Upper lobe of left lung (tissue), 4 donors: ENCODE data around the gene OCEL1.

Experiments
- POLR2A ChIP-seq, 4 donors: fragments of 450-650 bp; IDR thresholded peaks; one replicate each; pipeline ENCODE4 v1.5.1; 2016 to 2017; ENCODE audit warnings: antibody characterized with exemption in 4 of 4, mild to moderate bottlenecking in 2 of 4
- POLR2AphosphoS5 ChIP-seq, 2 donors: sonication (generic); formaldehyde crosslinking; IDR thresholded peaks; one replicate each; pipeline ENCODE4 v1.5.1; 2017; ENCODE audit warnings: antibody characterized with exemption in 2 of 2
- TF ChIP-seq, protein P1 (sequence below), 6 experiments: fragments of 450-650 bp in 4 of 6; fragments of 200-600 bp in 2 of 6; sonication (generic) in 2 of 6; IDR thresholded peaks; one replicate each; pipeline ENCODE4 v1.5.1; 2016 to 2019; ENCODE audit warnings: antibody characterized with exemption in 6 of 6

DNA sequence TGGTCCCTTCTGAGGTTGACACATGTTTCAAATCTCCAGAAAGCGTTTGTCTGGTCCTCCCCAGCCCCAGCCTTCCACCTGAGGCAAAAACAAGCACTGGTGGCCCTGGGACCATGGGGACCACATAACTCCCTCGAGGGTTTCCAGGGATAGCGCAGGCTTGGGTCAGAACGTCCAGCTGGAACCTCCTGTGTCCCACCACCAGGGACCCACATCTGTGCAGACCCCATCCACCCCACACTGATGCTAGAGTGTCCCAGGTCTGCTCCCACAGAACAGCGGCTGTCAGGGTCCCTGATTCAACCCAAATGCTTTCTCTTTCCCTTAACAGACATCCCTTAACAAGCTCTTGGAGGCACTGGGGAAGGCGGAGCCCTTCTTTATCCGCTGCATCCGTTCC, 40.4 kb upstream of the OCEL1 start:
- TF ChIP-seq POLR2A (IDR thresholded peaks at IDR 0.05), result no peak
- TF ChIP-seq POLR2AphosphoS5 (IDR thresholded peaks at IDR 0.05), result no peak
- TF ChIP-seq, protein P1, sequence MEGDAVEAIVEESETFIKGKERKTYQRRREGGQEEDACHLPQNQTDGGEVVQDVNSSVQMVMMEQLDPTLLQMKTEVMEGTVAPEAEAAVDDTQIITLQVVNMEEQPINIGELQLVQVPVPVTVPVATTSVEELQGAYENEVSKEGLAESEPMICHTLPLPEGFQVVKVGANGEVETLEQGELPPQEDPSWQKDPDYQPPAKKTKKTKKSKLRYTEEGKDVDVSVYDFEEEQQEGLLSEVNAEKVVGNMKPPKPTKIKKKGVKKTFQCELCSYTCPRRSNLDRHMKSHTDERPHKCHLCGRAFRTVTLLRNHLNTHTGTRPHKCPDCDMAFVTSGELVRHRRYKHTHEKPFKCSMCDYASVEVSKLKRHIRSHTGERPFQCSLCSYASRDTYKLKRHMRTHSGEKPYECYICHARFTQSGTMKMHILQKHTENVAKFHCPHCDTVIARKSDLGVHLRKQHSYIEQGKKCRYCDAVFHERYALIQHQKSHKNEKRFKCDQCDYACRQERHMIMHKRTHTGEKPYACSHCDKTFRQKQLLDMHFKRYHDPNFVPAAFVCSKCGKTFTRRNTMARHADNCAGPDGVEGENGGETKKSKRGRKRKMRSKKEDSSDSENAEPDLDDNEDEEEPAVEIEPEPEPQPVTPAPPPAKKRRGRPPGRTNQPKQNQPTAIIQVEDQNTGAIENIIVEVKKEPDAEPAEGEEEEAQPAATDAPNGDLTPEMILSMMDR (IDR thresholded peaks at IDR 0.05), result no peak
